Stimulated activated naive B cell treated with anti-CD40 and anti-IgM and Interleukin-4, amounts not matched to agents 10 μg/mL and 1 μg/mL and 100 μg/mL, for 72 hours (primary cell): ENCODE results near the gene KLHDC8B.
"Not testable (repeated sequence)": the region's sequence is repeated elsewhere in the genome, so short reads cannot be mapped to it uniquely, and the experiment has no call there.

Experiments
- ATAC-seq, 2 donors: fragments of 150-1000 bp; cut with Tn5 transposase; replicated peaks; 2 replicates each; pipeline ENCODE4 v1.10.0; 2021; ENCODE audit warnings: moderate library complexity in 1 of 2
- DNase-seq: peaks from one replicate; pipeline ENCODE4 v3.0.0; 2021
- H3K27ac Mint-ChIP-seq: one replicate; pipeline ENCODE4 v1.8.0; 2022; ENCODE audit warnings: mild to moderate bottlenecking, mixed read lengths
- H3K27me3 Mint-ChIP-seq, 2 donors: one replicate each; pipeline ENCODE4 v1.8.0; 2022; ENCODE audit warnings: mixed read lengths in 2 of 2
- H3K36me3 Mint-ChIP-seq, 2 donors: one replicate each; pipeline ENCODE4 v1.8.0; 2022; ENCODE audit warnings: mixed read lengths in 2 of 2, mild to moderate bottlenecking in 1 of 2
- H3K4me1 Mint-ChIP-seq, 2 donors: one replicate each; pipeline ENCODE4 v1.8.0; 2022; ENCODE audit warnings: mixed read lengths in 2 of 2, mild to moderate bottlenecking in 1 of 2
- H3K4me3 Mint-ChIP-seq, 2 donors: one replicate each; pipeline ENCODE4 v1.8.0; 2022; ENCODE audit warnings: mild to moderate bottlenecking in 2 of 2, mixed read lengths in 2 of 2, moderate library complexity in 1 of 2
- H3K9me3 Mint-ChIP-seq, 2 donors: one replicate each; pipeline ENCODE4 v1.8.0; 2022; ENCODE audit warnings: mixed read lengths in 2 of 2, mild to moderate bottlenecking in 1 of 2

Gene KLHDC8B

GRCh38 chr3:49183873-49184272, 12.5 kb downstream of the KLHDC8B start:
- no peak for DNase-seq
- H3K4me1 Mint-ChIP-seq, result no peaks in the 10 kb centered on the region

GRCh38 chr3:49191741-49192140, 20.3 kb downstream of the KLHDC8B start:
- Mint-ChIP-seq H3K36me3 (no peaks in the 10 kb centered on the region), H3K27me3 (peaks cover 5 to 22% of the 10 kb centered on the region in 2 donors), H3K9me3 (no peaks in the 10 kb centered on the region), H3K4me1 (no peaks in the 10 kb centered on the region), H3K4me3 (no peak overlapping the region), H3K27ac (no peak overlapping the region)
- ATAC-seq (no peak), DNase-seq (no peak)

More at GRCh38 chr3:49183873-49184272, 12.5 kb downstream of the KLHDC8B start:
- H3K27ac Mint-ChIP-seq, result no peak overlapping the region
- ATAC-seq, result no peak
- H3K36me3 Mint-ChIP-seq, result no peaks in the 10 kb centered on the region
- H3K4me3 Mint-ChIP-seq, result no peak overlapping the region
- peaks cover 16 to 25% of the 10 kb centered on the region in 2 donors for H3K27me3 Mint-ChIP-seq
- H3K9me3 Mint-ChIP-seq, result no peaks in the 10 kb centered on the region

GRCh38 chr3:49198161-49198560, 26.8 kb downstream of the KLHDC8B start:
- Mint-ChIP-seq H3K27me3 (peaks cover 18 to 28% of the 10 kb centered on the region in 2 donors), H3K4me3 (no peak overlapping the region), H3K9me3 (no peaks in the 10 kb centered on the region), H3K36me3 (peaks cover 0 to 1% of the 10 kb centered on the region in 2 donors), H3K4me1 (peaks cover 0 to 10% of the 10 kb centered on the region in 2 donors), H3K27ac (no peak overlapping the region)
- ATAC-seq (no peak), DNase-seq (no peak)

DNA sequence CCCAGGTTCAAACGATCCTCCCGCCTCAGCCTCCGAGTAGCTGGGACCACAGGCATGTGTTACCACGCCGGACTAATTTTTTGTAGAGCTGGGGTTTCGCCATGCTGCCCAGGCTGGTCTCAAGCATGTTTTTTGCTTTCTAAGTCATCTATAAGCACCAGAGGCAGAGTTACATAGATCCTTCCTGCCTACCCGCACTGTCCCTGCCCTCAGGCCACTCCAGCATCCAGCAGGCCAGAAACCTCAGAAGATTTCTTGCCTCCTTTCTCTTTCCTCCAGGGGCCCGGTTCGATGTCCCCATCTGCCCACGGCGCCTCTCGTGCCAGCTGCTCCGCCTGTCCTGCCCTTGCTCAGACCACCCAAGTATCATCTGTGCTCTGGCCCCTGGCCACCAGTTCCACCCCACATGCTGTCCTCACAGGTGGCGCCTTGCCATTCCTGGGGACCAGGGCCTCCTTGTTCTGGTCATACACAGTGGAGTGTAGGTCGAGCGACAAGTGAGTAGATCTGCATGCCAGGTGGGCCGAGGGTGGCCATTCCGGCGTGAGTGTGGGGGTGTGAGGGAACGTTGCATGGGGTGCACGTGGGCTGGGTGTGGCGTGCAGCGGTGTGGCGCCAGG, 27.3 kb downstream of the KLHDC8B start:
- DNase-seq (no peak), ATAC-seq (no peak)
- no peaks in the 10 kb centered on the region for H3K9me3 Mint-ChIP-seq
- peaks cover 0 to 1% of the 10 kb centered on the region in 2 donors for H3K36me3 Mint-ChIP-seq
- peaks cover 18 to 34% of the 10 kb centered on the region in 2 donors for H3K27me3 Mint-ChIP-seq
- H3K4me1 Mint-ChIP-seq, result peaks cover 0 to 10% of the 10 kb centered on the region in 2 donors
- no peak overlapping the region for H3K27ac Mint-ChIP-seq
- H3K4me3 Mint-ChIP-seq, result peak overlapping the region in 1 of 2 donors; percentile 0

GRCh38 chr3:49199239-49199899, 28.0 kb downstream of the KLHDC8B start:
- no peak overlapping the region for H3K27ac Mint-ChIP-seq

GRCh38 chr3:49199900-49200281, 28.5 kb downstream of the KLHDC8B start:
- peaks cover 0 to 10% of the 10 kb centered on the region in 2 donors for H3K4me1 Mint-ChIP-seq

More at GRCh38 chr3:49199239-49199899, 28.0 kb downstream of the KLHDC8B start:
- DNase-seq (no peak), ATAC-seq (no peak)
- peaks cover 18 to 36% of the 10 kb centered on the region in 2 donors for H3K27me3 Mint-ChIP-seq
- H3K9me3 Mint-ChIP-seq, result no peaks in the 10 kb centered on the region
- peaks cover 0 to 1% of the 10 kb centered on the region in 2 donors for H3K36me3 Mint-ChIP-seq
- H3K4me3 Mint-ChIP-seq, result peak overlapping the region in 1 of 2 donors; percentile 0
- H3K4me1 Mint-ChIP-seq, result peaks cover 0 to 10% of the 10 kb centered on the region in 2 donors

DNA sequence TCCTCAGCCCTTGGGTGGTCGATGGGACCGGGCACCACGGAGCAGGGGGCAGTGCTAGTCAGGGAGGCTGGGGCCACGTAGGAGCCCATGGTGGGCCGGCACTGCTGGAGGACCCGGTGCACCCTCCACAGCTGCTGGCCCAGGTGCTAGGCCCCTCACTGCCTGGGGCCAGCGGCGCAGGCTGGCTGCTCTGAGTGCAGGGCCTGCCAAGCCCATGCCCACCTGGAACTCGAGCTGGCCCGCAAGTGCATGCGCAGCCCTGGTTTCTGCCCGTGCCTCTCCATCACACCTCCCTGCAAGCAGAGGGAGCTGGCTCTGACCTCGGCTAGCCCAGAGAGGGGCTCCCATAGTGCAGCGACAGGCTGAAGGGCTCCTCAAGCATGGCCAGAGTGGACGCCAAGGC, 42.1 kb downstream of the KLHDC8B start:
- Mint-ChIP-seq H3K4me3 (no peak overlapping the region), H3K27me3 (peaks cover 10 to 13% of the 10 kb centered on the region in 2 donors), H3K27ac (no peak overlapping the region), H3K36me3 (no peaks in the 10 kb centered on the region), H3K9me3 (peaks cover 0 to 2% of the 10 kb centered on the region in 2 donors), H3K4me1 (no peaks in the 10 kb centered on the region)
- DNase-seq (no peak), ATAC-seq (no peak)

More at GRCh38 chr3:49199900-49200281, 28.5 kb downstream of the KLHDC8B start:
- DNase-seq (no peak), ATAC-seq (no peak)
- H3K27ac Mint-ChIP-seq, result no peak overlapping the region
- H3K36me3 Mint-ChIP-seq, result peaks cover 0 to 1% of the 10 kb centered on the region in 2 donors
- H3K9me3 Mint-ChIP-seq, result no peaks in the 10 kb centered on the region
- H3K4me3 Mint-ChIP-seq, result no peak overlapping the region
- peaks cover 18 to 40% of the 10 kb centered on the region in 2 donors for H3K27me3 Mint-ChIP-seq

DNA sequence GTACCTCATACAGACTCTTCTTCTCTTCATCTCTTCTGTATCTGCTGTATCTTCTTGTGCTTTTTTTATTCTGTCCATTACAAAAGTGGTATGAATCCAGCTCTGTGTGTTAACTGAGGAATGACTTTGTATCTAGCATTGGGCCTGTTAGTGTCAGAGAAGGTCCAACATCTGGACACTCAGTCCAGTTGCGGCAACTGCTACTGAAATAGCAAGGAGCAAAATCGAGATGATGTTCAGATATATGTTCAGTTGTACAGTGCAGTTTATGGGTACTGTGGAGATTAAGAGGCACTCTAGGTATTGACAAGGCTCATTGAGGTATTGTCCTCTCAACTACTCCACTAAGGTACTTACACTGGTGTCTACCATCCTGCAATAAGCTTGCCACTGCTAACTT, 42.6 kb downstream of the KLHDC8B start:
- ATAC-seq, result no peak
- no peak overlapping the region for H3K27ac Mint-ChIP-seq
- H3K36me3 Mint-ChIP-seq, result no peaks in the 10 kb centered on the region
- H3K4me3 Mint-ChIP-seq, result no peak overlapping the region
- no peaks in the 10 kb centered on the region for H3K4me1 Mint-ChIP-seq
- no peak for DNase-seq
- H3K27me3 Mint-ChIP-seq, result peaks cover 10% of the 10 kb centered on the region in 2 donors
- peaks cover 0 to 2% of the 10 kb centered on the region in 2 donors for H3K9me3 Mint-ChIP-seq

GRCh38 chr3:49216687-49217086, 45.3 kb downstream of the KLHDC8B start:
- H3K27ac Mint-ChIP-seq, H3K4me3 Mint-ChIP-seq: not testable (repeated sequence)

GRCh38 chr3:49217108-49217507, 45.7 kb downstream of the KLHDC8B start:
- peaks cover 13% of the 10 kb centered on the region in 2 donors for H3K27me3 Mint-ChIP-seq
- H3K4me1 Mint-ChIP-seq, H3K9me3 Mint-ChIP-seq, H3K36me3 Mint-ChIP-seq, ATAC-seq, H3K4me3 Mint-ChIP-seq, H3K27ac Mint-ChIP-seq, DNase-seq: not testable (repeated sequence)

More at GRCh38 chr3:49216687-49217086, 45.3 kb downstream of the KLHDC8B start:
- not testable (repeated sequence) for H3K4me1 Mint-ChIP-seq, H3K36me3 Mint-ChIP-seq, DNase-seq, ATAC-seq, H3K9me3 Mint-ChIP-seq
- H3K27me3 Mint-ChIP-seq, result peaks cover 10% of the 10 kb centered on the region in 2 donors

DNA sequence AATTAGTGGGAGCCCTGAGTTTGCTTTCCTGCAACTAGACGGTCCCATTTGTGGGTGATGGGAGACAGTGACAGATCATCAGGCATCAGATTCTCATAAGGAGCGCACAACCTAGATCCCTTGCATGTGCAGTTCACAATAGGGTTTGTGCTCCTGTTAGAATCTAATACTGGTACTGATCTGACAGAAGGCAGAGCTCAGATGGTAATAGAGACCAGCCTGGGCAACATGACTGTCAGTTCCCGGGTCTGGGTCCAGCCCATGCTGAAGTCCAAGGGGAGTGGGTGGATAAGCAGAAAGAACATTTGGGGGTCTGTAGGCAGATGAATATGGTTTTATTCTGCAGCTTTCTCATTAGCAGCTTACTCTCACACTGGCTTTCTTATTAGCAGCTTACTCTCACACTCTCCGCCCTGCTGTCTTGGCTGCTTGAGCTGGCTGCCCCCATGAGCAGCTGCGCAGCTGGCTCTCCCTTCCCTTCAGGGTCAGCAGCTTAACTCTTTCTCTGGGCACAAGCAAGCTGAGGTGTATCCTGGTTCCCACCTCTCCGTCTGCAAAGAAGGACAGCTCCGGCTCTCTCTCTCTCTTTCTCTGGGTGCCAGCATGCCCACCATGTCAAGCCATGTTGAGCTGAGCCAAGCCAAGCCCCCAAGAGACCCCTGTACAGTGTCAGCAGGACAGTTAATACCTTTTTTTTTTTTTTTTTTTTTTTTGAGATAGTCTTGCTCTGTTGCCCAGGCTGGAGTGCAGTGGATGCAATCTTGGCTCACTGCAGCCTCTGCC, 46.5 kb downstream of the KLHDC8B start:
- no peak overlapping the region for H3K4me3 Mint-ChIP-seq
- no peaks in the 10 kb centered on the region for H3K36me3 Mint-ChIP-seq
- DNase-seq, result no peak
- H3K9me3 Mint-ChIP-seq, result peaks cover 4 to 5% of the 10 kb centered on the region in 2 donors
- no peaks in the 10 kb centered on the region for H3K4me1 Mint-ChIP-seq
- H3K27ac Mint-ChIP-seq, result no peak overlapping the region
- no peak for ATAC-seq
- H3K27me3 Mint-ChIP-seq, result peaks cover 16 to 17% of the 10 kb centered on the region in 2 donors

- not testable (repeated sequence) for H3K27ac Mint-ChIP-seq, H3K4me1 Mint-ChIP-seq, H3K36me3 Mint-ChIP-seq
These were observed 47.1 kb downstream of the KLHDC8B start for GRCh38 chr3:49218471-49218989.

DNA sequence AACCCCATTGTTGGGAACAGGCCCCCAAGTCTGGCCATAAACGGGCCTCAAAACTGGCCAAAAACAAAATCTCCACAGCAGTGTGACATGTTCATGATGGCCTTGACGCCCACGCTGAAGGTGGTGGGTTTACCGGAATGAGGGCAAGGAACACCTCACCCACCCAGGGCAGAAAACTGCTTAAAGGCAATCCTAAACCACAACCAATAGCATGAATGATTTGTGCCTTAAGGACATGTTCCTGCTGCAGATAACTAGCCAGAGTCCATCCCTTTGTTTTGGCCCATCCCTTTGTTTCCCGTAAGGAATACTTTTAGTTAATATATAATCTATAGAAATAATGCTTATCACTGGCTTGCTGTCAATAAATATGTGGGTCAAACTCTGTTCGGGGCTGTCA, 47.7 kb downstream of the KLHDC8B start:
- no peak for DNase-seq
- no peak for ATAC-seq
- Mint-ChIP-seq H3K4me1 (no peaks in the 10 kb centered on the region), H3K27ac (no peak overlapping the region), H3K4me3 (no peak overlapping the region), H3K9me3 (peaks cover 4 to 5% of the 10 kb centered on the region in 2 donors), H3K36me3 (no peaks in the 10 kb centered on the region), H3K27me3 (peaks cover 16 to 17% of the 10 kb centered on the region in 2 donors)

More at GRCh38 chr3:49218471-49218989, 47.1 kb downstream of the KLHDC8B start:
- H3K4me3 Mint-ChIP-seq, H3K9me3 Mint-ChIP-seq, DNase-seq, ATAC-seq: not testable (repeated sequence)
- peaks cover 16 to 17% of the 10 kb centered on the region in 2 donors for H3K27me3 Mint-ChIP-seq

DNA sequence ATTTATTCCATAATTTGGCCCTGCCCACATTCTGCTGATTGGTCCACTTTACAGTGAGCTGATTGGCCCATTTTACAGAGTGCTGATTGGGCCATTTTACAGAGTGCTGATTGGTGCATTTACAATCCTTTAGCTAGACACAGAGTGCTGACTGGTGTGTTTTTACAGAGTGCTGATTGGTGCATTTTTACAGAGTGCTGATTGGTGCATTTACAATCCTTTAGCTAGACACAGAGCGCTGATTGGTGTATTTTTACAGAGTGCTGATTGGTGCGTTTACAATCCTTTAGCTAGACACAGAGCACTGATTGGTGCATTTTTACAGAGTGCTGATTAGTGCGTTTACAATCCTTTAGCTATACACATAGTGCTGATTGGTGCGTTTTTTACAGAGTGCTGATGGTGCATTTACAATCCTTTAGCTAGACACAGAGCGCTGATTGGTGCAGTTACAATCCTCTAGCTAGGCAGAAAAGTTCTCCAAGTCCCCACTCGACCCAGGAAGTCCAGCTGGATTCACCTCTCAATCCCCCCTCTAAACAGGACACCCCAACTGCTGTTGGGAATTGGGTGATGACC, 49.7 kb downstream of the KLHDC8B start:
- not testable (repeated sequence) for H3K36me3 Mint-ChIP-seq, H3K9me3 Mint-ChIP-seq, ATAC-seq, H3K4me1 Mint-ChIP-seq, H3K27ac Mint-ChIP-seq, H3K4me3 Mint-ChIP-seq, DNase-seq
- peaks cover 16 to 17% of the 10 kb centered on the region in 2 donors for H3K27me3 Mint-ChIP-seq
